Testis (tissue), 3 donors: ENCODE measurements around the gene PRPF40A. TPM values are rescaled to one million over a fixed set of nuclear protein-coding genes. Genes with fewer than 3 reads are reported as not detected.

Source experiments
- DNase-seq: peaks from one replicate; pipeline ENCODE4 v3.0.0-alpha.2; 2019
- H3K27ac ChIP-seq, 2 donors: fragments of 200-600 bp; sonication (generic); one replicate each; pipeline ENCODE4 v1.5.1; 2019
- H3K27me3 ChIP-seq: fragments of 200-600 bp; sonication (generic); one replicate; pipeline ENCODE4 v1.5.1; 2019
- H3K36me3 ChIP-seq: fragments of 200-600 bp; sonication (generic); one replicate; pipeline ENCODE4 v1.5.1; 2017; ENCODE audit warnings: low read depth; ENCODE audit errors: missing control alignments
- H3K4me1 ChIP-seq: fragments of 200-600 bp; sonication (generic); one replicate; pipeline ENCODE4 v1.5.1; 2019
- H3K4me3 ChIP-seq, 2 donors: fragments of 200-600 bp; sonication (generic); one replicate each; pipeline ENCODE4 v1.5.1; 2017 to 2019
- H3K9me3 ChIP-seq: fragments of 200-600 bp; sonication (generic); one replicate; pipeline ENCODE4 v1.5.1; 2017
- CTCF ChIP-seq, 3 experiments: fragments of 450-650 bp in 2 of 3; fragments of 200-600 bp in 1 of 3; sonication (generic) in 1 of 3; IDR thresholded peaks; one replicate each; pipeline ENCODE4 v1.5.1; 2016 to 2019; ENCODE audit warnings: antibody characterized with exemption in 3 of 3, mild to moderate bottlenecking in 2 of 3, moderate library complexity in 1 of 3
- POLR2A ChIP-seq: fragments of 450-650 bp; IDR thresholded peaks from one replicate; pipeline ENCODE4 v1.6.1; 2017; ENCODE audit warnings: antibody characterized with exemption, mild to moderate bottlenecking, moderate library complexity
- WGBS, 2 donors: methylation state at CpG; one replicate each; pipeline ENCODE4 v1.1.5; 2018; 5-methylcytosine and 5-hydroxymethylcytosine counted together
- intact Hi-C: fragments of 100-400 bp; cut with DNase I; formaldehyde crosslinking; loops from one replicate; pipeline ENCODE4 v1.15.1; 2023; ENCODE audit warnings: low total_unique reads
- polyA plus RNA-seq: library from polyadenylated mRNA; stranded (reverse); fragments of 350-450 nt; fragmentation: Illumina TruSeq; extraction: RNeasy Lipid Tissue Mini Kit (QIAGEN cat#74804); gene quantifications from one replicate; pipeline ENCODE4 v1.2.3, GENCODE V29; 2014; ENCODE audit warnings: low read depth, low replicate concordance; ENCODE audit not compliant: insufficient read depth
- total RNA-seq, 2 donors: library from RNA; depleted of rRNA; stranded (reverse); fragments of >200 nt; gene quantifications; one replicate each; pipeline ENCODE4 v1.2.3, GENCODE V29; 2016

Gene PRPF40A
- total and polyA plus RNA-seq, 3 donors from 2014 or later, result 33.1 to 116 (median 107) TPM

- WGBS, 2 donors, result 0 to 1% methylated on average over 19 to 87 of the region's 87 CpGs
- peak; percentile 95 for DNase-seq
- no peaks in the 10 kb centered on the region for H3K9me3 ChIP-seq
- intact Hi-C loops, result no loop called here
- TF ChIP-seq POLR2A (peak; percentile 52), CTCF (IDR thresholded peaks at IDR 0.05) (peak in 1 of 3 experiments; percentile 0)
- peak within 1 kb of the TSS; percentile 98 to 99 for H3K27ac ChIP-seq
- peaks cover 26% of the 10 kb centered on the region for H3K4me1 ChIP-seq
- peak within 1 kb of the TSS; percentile 83 to 96 for H3K4me3 ChIP-seq
- no peaks in the 10 kb centered on the region for H3K27me3 ChIP-seq
- no peaks in the 10 kb centered on the region for H3K36me3 ChIP-seq
Measured at GRCh38 chr2:152718076-152718908, 1.0 kb upstream of the PRPF40A start, which contains the start of gene ARL6IP6. TSS of gene ARL6IP6 (plus strand) at chr2:152718620. CDS start at chr2:152718625, 5 bp downstream.

GRCh38 chr2:152716805-152717227 is 445 bp downstream of the PRPF40A start:
- no peaks in the 10 kb centered on the region for H3K9me3 ChIP-seq
- intact Hi-C loops, result no loop called here
- WGBS, 2 donors, result 0% methylated on average over 13 of the region's 13 CpGs
- H3K4me3 ChIP-seq, result peak overlapping the region; percentile 83 to 96
- no peaks in the 10 kb centered on the region for H3K36me3 ChIP-seq
- H3K4me1 ChIP-seq, result peaks cover 26% of the 10 kb centered on the region
- peak overlapping the region; percentile 98 to 99 for H3K27ac ChIP-seq
- DNase-seq, result peak; percentile 63
- H3K27me3 ChIP-seq, result no peaks in the 10 kb centered on the region
- no peak for TF ChIP-seq POLR2A
- no peak for TF ChIP-seq CTCF (IDR thresholded peaks at IDR 0.05)

GRCh38 chr2:152715854-152716428 is 1.3 kb downstream of the PRPF40A start:
- H3K4me1 ChIP-seq, result peaks cover 22% of the 10 kb centered on the region

GRCh38 chr2:152715112-152715511 is 2.1 kb downstream of the PRPF40A start:
- DNase-seq, result no peak
- TF ChIP-seq CTCF (IDR thresholded peaks at IDR 0.05) (no peak), POLR2A (no peak)
- no peaks in the 10 kb centered on the region for H3K36me3 ChIP-seq
- no peaks in the 10 kb centered on the region for H3K9me3 ChIP-seq
- intact Hi-C loops, result no loop called here
- H3K27ac ChIP-seq, result no peak overlapping the region
- H3K27me3 ChIP-seq, result no peaks in the 10 kb centered on the region
- H3K4me3 ChIP-seq, result no peak overlapping the region
- peaks cover 13% of the 10 kb centered on the region for H3K4me1 ChIP-seq
- 67 to 83% methylated on average over 1 of the region's 1 CpG for WGBS, 2 donors

More at GRCh38 chr2:152715854-152716428, 1.3 kb downstream of the PRPF40A start:
- WGBS, 2 donors, result 21 to 23% methylated on average over 8 of the region's 8 CpGs
- no peaks in the 10 kb centered on the region for H3K27me3 ChIP-seq
- H3K27ac ChIP-seq, result no peak overlapping the region
- no peaks in the 10 kb centered on the region for H3K36me3 ChIP-seq
- H3K9me3 ChIP-seq, result no peaks in the 10 kb centered on the region
- intact Hi-C loops, result no loop called here
- no peak for DNase-seq
- H3K4me3 ChIP-seq, result peak overlapping the region in 1 of 2 donors; percentile 96
- TF ChIP-seq CTCF (IDR thresholded peaks at IDR 0.05) (peak in 2 of 3 experiments; percentile 26 to 34), POLR2A (no peak)
